SK-N-MC (cell line): ENCODE measurements around the gene GCK.

Source experiments
- EZH2 ChIP-seq: fragments of 200-600 bp; sonication (generic); IDR thresholded peaks from one replicate; pipeline ENCODE4 v1.6.1; 2017; ENCODE audit warnings: antibody characterized with exemption
- POLR2AphosphoS5 ChIP-seq: IDR thresholded peaks from 2 replicates; pipeline ENCODE4 v1.6.1; 2012; ENCODE audit warnings: mild to moderate bottlenecking, low read depth, low read length, borderline replicate concordance

DNA sequence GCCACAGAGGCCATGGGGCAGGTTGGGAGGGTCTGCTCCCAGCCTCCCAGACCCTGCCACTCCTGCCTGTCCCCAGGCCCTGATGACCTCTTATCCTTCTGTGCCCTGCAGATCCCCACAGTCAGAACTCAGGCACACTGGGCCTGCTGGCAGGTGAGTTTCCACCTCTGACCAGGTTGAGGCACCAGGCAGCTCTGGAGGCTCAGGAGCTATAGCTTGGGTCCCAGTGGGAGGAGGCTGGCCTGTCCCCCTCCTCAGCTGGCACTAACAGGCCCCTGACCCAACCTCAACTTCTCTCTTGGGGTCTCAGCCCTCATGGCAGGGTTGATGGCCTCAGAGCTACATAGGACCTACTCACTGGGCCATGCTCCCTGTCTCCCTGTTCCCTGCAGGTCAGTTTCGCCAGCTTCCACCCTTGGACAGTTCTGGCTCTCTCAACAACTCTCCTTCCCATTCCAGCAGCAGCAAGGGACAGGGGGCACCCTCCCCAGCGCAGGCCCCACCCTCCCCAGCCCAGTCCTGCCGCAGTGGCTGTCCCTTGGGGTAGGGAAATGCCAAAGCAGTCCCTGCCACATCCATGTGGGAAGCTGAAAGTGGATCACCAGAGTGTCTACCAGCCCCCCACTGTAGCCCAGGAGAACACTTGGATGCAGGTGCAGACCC is 87.8 kb downstream of the GCK start:
- TF ChIP-seq EZH2 = no peak
- no peak for TF ChIP-seq POLR2AphosphoS5
